BJ (cell line): Measurements from ENCODE around the gene PFAS. TPM values are rescaled to one million over a fixed set of nuclear protein-coding genes. Genes with fewer than 3 reads are reported as not detected.

Experiments
- CTCF ChIA-PET: fragments of 350-600 bp; formaldehyde crosslinking; extraction: SDS; loops from one replicate; lab custom pipeline; 2021; ENCODE audit warnings: antibody characterized with exemption, inconsistent platforms; lab: Yijun Ruan, JAX
- POLR2A ChIA-PET: fragments of 300-600 bp; sonication (Branson Sonifier 250); formaldehyde crosslinking; extraction: SDS; loops from one replicate; lab custom pipeline; 2021; ENCODE audit warnings: antibody characterized with exemption; lab: Charles Lee
- DNase-seq: peaks from one replicate; pipeline ENCODE4 v3.0.0-alpha.2; 2011; ENCODE audit warnings: low read depth
- H3K27me3 ChIP-seq: 2 replicates; pipeline ENCODE4 v1.6.0; 2011; ENCODE audit warnings: low read length; ENCODE audit not compliant: control insufficient read depth, insufficient read depth
- H3K36me3 ChIP-seq: 2 replicates; pipeline ENCODE4 v1.5.1; 2011; ENCODE audit warnings: low read length; ENCODE audit not compliant: control insufficient read depth, insufficient read depth
- H3K4me3 ChIP-seq: 2 replicates; pipeline ENCODE4 v1.5.1; 2011; ENCODE audit warnings: low read depth, mild to moderate bottlenecking, control low read depth, low read length
- polyA plus RNA-seq: library from polyadenylated mRNA; depleted of rRNA; stranded (reverse); fragments of >200 nt; gene quantifications from 2 replicates; pipeline ENCODE4 v1.2.3, GENCODE V29; 2011
- TF ChIP-seq, protein P1 (sequence below): IDR thresholded peaks from 2 replicates; pipeline ENCODE4 v1.5.1; 2011; ENCODE audit warnings: low read depth, mild to moderate bottlenecking, control low read depth, inconsistent platforms, low read length, moderate library complexity; ENCODE audit not compliant: insufficient read depth

Gene PFAS
- polyA plus RNA-seq, 1 experiment = 15.6 TPM

DNA sequence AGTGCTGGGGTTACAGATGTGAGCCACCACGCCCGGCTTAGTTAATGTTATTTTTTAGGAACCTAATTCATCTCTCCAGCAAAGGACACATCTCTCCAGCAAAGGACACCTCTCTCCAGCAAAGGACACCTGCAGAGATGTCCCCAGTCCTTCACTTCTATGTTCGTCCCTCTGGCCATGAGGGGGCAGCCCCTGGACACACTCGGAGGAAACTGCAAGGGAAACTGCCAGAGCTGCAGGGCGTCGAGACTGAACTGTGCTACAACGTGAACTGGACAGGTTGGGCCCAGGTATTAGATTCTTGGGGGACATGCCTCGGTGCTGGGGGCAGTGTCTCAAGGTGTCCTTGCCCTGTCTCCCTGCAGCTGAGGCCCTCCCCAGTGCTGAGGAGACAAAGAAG is 4.7 kb downstream of the PFAS start:
- peaks cover 16% of the 10 kb centered on the region for H3K36me3 ChIP-seq
- ChIA-PET CTCF (interaction anchor here (1.5 kb wide), 1 partner anchor 46 kb away, joined by 3 read pairs; no protein-coding TSS in a partner anchor), POLR2A (no interaction called here)
- H3K4me3 ChIP-seq = no peak overlapping the region
- DNase-seq = no peak
- H3K27me3 ChIP-seq = no peaks in the 10 kb centered on the region
- TF ChIP-seq, protein P1, sequence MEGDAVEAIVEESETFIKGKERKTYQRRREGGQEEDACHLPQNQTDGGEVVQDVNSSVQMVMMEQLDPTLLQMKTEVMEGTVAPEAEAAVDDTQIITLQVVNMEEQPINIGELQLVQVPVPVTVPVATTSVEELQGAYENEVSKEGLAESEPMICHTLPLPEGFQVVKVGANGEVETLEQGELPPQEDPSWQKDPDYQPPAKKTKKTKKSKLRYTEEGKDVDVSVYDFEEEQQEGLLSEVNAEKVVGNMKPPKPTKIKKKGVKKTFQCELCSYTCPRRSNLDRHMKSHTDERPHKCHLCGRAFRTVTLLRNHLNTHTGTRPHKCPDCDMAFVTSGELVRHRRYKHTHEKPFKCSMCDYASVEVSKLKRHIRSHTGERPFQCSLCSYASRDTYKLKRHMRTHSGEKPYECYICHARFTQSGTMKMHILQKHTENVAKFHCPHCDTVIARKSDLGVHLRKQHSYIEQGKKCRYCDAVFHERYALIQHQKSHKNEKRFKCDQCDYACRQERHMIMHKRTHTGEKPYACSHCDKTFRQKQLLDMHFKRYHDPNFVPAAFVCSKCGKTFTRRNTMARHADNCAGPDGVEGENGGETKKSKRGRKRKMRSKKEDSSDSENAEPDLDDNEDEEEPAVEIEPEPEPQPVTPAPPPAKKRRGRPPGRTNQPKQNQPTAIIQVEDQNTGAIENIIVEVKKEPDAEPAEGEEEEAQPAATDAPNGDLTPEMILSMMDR = peak; percentile 38; the same call in 1 of the 2 replicates

DNA sequence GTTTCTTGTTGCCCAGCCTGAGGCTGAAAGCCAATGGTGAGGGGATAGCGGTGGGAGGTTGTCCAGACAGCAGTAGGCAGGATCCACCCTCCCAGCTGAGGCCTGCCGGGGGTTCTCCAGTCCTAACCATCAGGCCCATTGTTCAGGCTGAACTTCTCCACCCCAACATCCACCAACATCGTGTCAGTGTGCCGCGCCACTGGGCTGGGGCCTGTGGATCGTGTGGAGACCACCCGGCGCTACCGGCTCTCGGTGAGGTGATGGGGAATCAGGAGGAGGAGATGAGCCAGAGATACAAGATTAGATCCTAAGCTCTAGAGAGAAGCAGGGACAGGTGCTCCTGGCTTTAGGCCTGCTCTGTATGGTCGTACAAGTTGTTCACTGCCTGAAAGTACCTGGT is 5.8 kb downstream of the PFAS start:
- no peak for DNase-seq
- no peak overlapping the region for H3K4me3 ChIP-seq
- peaks cover 16% of the 10 kb centered on the region for H3K36me3 ChIP-seq
- no peaks in the 10 kb centered on the region for H3K27me3 ChIP-seq
- ChIA-PET CTCF (interaction anchor here (1.1 kb wide), 1 partner anchor 9 kb away, joined by 3 read pairs; no protein-coding TSS in a partner anchor), POLR2A (no interaction called here)
- TF ChIP-seq, protein P1 = no peak

DNA sequence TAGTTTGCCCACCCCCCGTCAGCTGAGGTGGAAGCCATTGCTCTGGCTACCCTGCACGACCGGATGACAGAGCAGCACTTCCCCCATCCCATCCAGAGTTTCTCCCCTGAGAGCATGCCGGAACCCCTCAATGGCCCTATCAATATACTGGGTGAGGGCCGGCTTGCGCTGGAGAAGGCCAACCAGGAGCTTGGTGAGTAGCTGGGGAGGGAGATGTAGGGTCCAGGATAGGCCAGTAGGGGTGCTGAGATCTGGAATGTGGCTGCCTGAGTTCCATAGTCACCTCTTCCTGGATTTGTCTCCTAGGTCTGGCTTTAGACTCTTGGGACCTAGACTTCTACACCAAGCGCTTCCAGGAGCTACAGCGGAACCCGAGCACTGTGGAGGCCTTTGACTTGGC is 6.4 kb downstream of the PFAS start:
- no peak for DNase-seq
- Histone ChIP-seq H3K4me3 (no peak overlapping the region), H3K36me3 (peaks cover 16% of the 10 kb centered on the region), H3K27me3 (no peaks in the 10 kb centered on the region)
- POLR2A ChIA-PET = no interaction called here
- CTCF ChIA-PET = interaction anchor here (1.1 kb wide), 1 partner anchor 9 kb away, joined by 3 read pairs; no protein-coding TSS in a partner anchor
- TF ChIP-seq, protein P1 = no peak

DNA sequence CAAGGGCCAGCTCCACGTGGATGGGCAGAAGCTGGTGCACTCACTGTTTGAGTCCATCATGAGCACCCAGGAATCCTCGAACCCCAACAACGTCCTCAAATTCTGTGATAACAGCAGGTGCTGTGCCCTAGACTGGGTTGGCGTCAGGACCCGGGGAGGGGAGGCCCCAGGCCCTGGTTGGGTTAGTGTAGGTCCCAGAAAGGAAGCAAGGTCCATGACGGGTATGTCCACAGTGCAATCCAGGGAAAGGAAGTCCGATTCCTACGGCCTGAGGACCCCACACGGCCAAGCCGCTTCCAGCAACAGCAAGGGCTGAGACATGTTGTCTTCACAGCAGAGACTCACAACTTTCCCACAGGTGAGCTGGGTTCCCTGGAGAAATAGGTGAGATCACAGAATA is 7.2 kb downstream of the PFAS start:
- ChIA-PET POLR2A (no interaction called here), CTCF (no interaction called here)
- peaks cover 16% of the 10 kb centered on the region for H3K36me3 ChIP-seq
- no peak overlapping the region for H3K4me3 ChIP-seq
- DNase-seq = no peak
- H3K27me3 ChIP-seq = no peaks in the 10 kb centered on the region
- TF ChIP-seq, protein P1 = no peak

DNA sequence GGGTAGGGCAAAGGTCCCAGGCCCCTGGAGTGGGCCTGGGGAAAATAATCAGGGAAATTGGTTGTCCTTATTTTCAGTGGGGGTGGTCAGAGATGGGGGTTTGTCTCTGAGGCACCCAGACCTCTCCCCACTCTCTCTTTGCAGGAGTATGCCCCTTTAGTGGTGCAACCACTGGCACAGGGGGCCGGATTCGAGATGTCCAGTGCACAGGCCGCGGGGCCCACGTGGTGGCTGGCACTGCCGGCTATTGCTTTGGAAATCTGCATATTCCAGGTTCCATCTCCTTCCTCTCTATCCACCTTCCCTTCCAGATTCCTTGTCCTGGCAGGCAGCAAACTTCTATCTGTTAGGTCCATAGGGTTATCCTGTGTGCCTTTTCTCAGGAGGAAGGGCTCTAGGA is 7.6 kb downstream of the PFAS start:
- no peaks in the 10 kb centered on the region for H3K27me3 ChIP-seq
- CTCF ChIA-PET = no interaction called here
- TF ChIP-seq, protein P1 = no peak
- POLR2A ChIA-PET = no interaction called here
- no peak for DNase-seq
- H3K4me3 ChIP-seq = no peak overlapping the region
- peaks cover 16% of the 10 kb centered on the region for H3K36me3 ChIP-seq
